NCI-H226 (cell line): ENCODE measurements around the gene PDE4C.

Experiments
- DNase-seq: peaks from one replicate; pipeline ENCODE4 v3.0.0-alpha.2; 2015

The PDE4C gene

GRCh38 chr19:18225702-18226468 is at the start of gene PDE4C:
TSS of gene PDE4C (minus strand) at chr19:18226438. CDS start at chr19:18226415, 23 bp downstream.
- DNase-seq: no peak

GRCh38 chr19:18274781-18275356 is 48.6 kb upstream of the PDE4C start:
- DNase-seq: peak; percentile 85

DNA sequence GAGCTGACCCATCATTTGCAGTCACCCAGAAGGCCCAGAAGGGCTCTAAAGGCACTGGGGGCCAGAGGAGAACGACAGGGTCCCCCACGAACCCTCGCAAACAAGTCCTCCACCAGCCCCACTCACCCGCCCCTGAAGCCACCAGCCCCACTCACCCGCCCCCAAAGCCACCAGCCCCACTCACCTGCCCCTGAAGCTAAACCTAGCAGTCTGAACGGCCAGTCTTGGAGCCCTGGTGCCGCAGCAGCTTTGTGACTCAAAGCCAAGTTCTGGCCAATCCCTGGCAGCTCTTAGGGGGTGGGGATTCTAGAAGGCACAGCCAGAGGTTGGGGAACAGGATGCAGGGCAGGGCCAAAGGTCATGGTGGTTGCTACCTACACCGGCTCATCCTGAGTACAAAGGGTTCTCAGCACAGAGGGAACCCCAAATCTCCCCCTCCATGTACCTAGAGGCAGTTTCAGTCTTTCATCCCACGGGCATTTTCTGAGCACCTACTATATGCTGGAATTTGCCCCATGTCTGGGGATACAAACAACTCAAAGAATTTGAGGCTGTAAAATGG is 48.1 kb upstream of the PDE4C start, which contains the start of gene IQCN:
Gene IQCN, minus strand, starts transcription at position 234 of the 562 bp plus-strand sequence. CDS start 4,974 bp downstream, outside the sequence.
- DNase-seq: peak; percentile 36

GRCh38 chr19:18273561-18274218 is 47.5 kb upstream of the PDE4C start:
- no peak for DNase-seq

GRCh38 chr19:18271433-18271841 is 45.2 kb upstream of the PDE4C start:
- no peak for DNase-seq

GRCh38 chr19:18270326-18270725 is 44.1 kb upstream of the PDE4C start:
- no peak for DNase-seq

DNA sequence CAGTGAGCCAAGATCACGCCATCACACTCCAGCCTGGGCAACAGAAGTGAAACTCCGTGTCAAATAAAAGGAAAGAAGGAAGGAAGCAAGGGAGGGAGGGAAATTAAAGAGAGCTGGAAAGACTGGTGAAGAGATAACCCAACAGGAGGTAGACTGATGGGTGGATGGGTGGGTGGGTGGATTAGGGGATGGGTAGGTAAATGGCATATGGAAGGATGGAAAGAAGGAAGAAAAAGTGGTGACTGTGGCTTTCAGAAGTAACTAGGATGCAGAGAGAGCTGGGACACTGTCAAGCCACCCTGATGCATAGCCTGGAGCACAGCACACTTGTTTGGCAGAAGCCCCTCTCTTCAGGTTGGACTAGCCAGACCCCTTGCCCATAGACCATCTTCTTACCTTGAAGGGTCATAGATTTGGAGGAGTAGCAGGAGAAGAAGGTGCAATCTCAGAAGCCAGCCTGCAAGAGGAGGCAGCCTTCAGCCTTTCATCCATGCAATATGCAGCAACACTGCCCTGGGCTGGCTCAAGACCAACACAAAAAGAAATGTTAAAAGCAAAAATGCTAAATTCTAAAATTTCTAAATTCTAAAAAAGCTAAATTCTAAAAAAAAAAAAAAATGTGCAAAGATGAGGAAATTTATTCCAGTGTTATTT is 43.0 kb upstream of the PDE4C start:
- DNase-seq: no peak

GRCh38 chr19:18266771-18267686 is 40.8 kb upstream of the PDE4C start:
- DNase-seq: no peak

DNA sequence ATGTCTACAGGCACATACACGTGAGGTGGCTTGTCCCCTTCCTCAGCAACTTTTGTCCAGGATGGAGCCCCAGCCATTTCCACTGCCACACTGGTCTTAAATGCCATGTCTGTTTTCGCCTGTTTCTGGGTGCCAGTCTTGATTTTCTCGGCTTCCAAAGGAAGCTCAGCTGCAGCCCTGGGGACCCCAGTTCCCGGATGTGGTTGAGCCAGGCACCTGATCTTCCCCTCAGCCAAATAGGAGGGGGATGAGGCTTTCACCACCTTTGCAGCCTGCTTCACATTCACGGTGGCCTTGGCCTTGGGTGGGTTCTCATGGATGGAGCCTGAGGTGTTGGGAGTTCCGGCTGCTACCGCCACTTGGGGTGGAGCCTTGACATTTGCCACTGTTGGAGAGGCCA is 39.3 kb upstream of the PDE4C start:
- no peak for DNase-seq

DNA sequence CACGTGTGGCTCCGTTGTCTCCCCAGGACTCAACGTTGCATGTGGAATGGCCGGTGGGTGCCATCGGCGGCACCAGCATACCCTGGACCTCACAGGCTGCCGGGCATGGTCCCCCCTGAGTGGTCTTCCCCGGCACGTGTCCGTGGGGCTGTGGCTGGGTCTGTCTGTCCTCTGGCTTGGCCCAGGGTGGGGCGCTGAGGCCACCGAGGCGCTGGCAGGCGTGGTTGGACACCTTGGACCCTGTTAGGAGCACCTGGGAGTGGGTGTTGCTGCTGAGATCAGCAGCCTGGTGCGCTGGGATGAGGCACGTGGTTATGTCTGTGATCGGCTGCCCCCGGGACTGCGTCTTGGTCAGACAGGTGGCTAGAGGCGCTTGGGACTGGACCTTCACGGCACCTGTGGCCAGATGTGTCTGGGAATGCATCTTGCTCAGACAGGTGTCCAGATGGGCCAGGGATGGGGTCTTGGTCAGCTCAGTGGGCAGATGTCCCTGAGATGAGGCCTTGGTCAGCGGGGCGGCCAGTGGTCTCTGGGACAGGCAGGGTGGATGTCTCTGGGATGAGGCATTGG is 38.8 kb upstream of the PDE4C start:
- no peak for DNase-seq

DNA sequence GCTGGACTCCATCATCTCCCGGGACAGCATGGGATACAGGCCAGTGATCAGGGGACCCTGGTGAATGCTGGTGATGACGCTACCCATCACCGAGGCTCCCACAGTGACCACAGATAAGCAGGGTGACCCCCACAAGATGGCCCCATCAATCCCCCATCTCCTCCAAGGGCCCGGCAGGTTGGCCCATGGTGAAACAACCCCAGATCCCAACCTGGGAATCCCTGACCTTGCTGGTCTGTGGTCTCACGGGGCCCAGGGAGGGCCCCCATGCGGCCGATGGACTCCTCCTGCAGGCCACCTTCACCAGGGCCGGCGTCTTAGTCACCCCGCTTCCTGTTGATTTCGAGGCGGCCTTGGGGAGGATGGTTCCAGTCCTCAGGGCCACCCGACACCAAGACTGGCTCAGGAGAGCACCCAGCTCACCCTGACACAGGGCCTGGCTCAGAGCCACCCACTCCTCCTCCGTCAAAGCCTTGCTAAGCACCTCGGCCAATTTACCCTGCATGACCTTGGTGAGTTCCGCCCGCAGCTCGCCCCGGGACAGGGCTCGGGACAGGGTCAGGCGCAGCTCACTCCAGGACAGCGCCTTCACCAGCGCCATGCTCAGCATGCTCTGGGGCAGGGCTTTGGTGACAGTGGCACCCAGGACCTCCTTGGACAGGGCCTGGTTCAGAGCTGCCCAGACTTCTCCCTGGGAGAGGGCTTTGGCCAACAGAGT is 38.1 kb upstream of the PDE4C start:
- DNase-seq: no peak

DNA sequence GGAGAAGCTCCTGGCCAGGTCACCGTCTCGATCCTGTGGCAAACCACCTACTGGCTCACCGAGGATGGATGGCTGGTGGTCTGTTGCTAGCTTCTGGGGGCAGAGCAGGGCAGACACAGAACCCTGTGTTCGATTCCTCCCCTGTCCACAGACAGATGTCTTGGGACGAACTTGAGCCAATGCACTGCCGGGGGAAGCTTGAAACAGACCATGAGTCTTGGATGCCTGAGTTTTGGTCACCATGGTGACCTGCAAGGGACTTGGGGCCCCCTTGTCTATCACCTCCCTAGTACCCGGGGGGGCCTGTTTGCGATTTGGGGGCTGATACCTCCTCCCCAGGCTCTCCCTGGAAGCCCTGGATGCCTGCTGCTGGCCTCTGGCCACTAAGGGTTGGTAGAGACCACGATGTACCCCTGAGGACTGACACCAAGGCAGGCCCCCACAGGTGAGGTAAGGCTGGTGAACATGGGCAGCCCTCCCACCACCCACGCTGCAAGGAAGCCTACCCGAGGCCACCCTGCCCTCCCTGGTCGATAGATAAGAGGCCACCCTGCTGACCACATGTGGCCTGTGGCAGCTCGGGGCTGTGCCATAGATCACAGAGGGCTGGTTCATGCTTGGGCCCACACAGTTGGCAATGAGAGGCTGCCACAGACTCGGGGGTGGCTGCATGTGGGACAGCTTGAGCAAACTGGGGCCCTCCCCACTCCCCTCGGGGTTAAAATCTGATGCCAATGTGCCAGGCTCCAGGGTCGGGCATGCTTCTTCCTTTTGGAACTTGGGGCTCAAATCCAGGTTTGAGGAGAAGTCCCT is 37.3 kb upstream of the PDE4C start:
- DNase-seq: no peak

DNA sequence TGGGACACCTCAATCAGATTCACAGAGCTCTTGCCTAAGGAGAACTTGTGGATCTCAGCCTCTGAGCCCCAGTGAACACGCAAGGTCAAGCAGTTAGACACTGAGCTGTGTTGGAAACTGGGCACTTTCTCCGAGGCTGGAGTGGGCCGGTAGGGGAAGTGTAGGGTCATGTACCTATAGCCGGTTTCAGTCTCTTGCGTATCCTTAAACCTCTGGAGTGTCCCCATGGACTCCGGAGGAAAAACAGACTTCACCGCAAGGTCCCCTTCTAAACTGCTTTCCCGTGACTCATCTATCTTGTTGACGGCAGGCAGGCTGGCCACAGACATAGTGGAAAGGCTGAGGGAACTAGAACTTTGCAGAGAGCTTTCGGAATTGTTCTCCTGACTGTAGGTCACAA is 36.7 kb upstream of the PDE4C start:
- no peak for DNase-seq

DNA sequence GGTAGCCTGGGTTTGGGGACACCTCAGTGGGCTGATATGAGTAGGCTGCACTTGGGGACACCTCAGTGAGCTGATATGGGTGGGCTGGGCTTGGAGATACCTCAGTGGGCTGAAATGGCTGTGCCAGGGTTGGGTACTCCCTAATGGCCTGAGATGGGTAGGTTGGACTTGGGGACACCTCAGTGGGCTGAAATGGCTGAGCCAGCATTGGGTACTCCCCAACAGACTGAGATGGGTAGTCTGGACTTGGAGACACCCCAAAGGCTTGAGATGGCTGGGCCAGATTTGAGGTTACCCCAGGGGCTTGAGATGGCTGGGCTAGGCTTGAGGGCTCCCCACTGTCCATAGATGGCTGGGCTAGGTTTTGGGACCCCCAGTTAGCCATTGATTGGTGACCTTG is 35.9 kb upstream of the PDE4C start:
- DNase-seq: no peak

- DNase-seq: no peak
Observed at GRCh38 chr19:18261474-18261873, 35.2 kb upstream of the PDE4C start.

DNA sequence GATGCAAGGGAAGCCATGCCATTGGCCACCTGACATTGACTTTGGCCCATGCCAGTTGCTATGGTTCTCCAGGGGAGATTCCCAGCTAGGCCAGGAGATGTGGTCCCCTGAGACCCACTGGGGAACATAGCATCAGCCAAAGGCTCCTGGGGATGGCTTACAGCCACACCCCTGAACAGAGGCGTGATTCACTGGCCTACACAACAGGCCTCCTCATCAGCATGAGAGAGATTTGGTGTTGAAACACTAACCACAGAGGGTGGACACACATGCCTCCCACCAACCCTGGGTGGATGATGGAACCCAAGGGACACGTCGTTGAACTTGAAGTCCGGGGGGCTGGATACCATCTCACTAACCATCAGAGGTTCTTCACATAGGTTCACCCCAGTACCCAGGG is 33.7 kb upstream of the PDE4C start:
- no peak for DNase-seq

GRCh38 chr19:18257503-18258470 is 31.5 kb upstream of the PDE4C start:
- DNase-seq: no peak

DNA sequence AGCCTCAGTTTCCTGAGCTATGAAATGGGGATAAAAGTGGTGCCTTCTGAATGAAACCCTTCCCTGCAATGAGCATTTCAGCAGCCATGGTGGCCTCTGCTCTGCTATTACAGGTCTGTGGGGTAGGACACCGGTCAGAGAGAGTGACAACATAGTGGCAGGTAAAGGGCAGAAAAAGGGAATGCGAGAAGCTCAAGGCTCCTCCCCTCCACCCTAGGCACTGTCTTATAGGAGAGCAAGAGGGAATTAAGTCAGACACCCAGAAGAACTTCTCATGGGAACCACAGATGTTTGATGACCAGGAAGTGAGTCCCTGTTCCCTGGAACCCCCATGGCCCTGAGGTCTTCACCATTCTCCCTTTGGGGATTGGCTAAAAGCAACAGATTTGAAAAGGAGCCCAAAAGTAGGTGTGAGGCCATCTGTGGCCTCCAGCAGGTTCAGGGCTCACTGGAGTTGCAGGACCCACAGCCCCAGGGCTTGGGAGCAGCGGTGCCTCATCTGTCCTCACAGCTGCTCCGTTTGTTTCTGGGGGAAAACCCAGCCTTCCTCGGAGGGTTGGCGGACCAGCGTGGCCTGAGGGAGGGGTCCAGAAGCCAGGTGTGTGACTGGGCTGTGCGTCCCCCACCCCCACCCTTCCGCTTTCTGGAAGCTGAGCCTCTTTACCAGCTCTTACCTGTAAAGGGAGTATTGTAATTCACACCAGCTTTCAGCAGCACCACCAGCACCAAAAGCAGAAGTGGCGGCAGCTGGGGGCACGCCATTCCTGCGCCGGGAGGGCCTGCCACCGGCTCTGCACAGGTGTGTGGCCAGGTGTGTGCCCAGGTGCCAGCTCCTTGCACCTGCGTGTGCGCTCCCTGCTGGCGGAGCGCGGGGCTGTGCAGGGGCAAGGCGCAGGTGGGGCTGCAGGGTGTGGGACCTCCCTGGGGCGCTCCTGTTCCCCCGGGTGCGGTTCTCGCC is 28.6 kb upstream of the PDE4C start:
- DNase-seq: no peak
